HL-60 (cell line): ENCODE measurements around the gene ASPDH.

Experiments
- GABPA ChIP-seq: IDR thresholded peaks from 2 replicates; pipeline ENCODE4 v1.6.1; 2012; ENCODE audit warnings: low read depth
- POLR2AphosphoS5 ChIP-seq: IDR thresholded peaks from 2 replicates; pipeline ENCODE4 v1.6.1; 2012; ENCODE audit warnings: low read depth
- SPI1 ChIP-seq: IDR thresholded peaks from 2 replicates; pipeline ENCODE4 v1.6.1; 2012; ENCODE audit warnings: low read depth, mild to moderate bottlenecking, borderline replicate concordance
- TF ChIP-seq, protein P1 (sequence below): IDR thresholded peaks from one replicate; pipeline ENCODE4 v1.5.1; 2011; ENCODE audit warnings: low read length, control low read depth, inconsistent platforms; ENCODE audit not compliant: insufficient read depth
- TF ChIP-seq, protein P2 (sequence below): IDR thresholded peaks from 2 replicates; pipeline ENCODE4 v1.6.1; 2012; ENCODE audit warnings: low read depth; ENCODE audit not compliant: insufficient replicate concordance

GRCh38 chr19:50531171-50531612, 17.5 kb upstream of the ASPDH start:
- TF ChIP-seq, protein P1, sequence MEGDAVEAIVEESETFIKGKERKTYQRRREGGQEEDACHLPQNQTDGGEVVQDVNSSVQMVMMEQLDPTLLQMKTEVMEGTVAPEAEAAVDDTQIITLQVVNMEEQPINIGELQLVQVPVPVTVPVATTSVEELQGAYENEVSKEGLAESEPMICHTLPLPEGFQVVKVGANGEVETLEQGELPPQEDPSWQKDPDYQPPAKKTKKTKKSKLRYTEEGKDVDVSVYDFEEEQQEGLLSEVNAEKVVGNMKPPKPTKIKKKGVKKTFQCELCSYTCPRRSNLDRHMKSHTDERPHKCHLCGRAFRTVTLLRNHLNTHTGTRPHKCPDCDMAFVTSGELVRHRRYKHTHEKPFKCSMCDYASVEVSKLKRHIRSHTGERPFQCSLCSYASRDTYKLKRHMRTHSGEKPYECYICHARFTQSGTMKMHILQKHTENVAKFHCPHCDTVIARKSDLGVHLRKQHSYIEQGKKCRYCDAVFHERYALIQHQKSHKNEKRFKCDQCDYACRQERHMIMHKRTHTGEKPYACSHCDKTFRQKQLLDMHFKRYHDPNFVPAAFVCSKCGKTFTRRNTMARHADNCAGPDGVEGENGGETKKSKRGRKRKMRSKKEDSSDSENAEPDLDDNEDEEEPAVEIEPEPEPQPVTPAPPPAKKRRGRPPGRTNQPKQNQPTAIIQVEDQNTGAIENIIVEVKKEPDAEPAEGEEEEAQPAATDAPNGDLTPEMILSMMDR: no peak
- TF ChIP-seq POLR2AphosphoS5: no peak
- TF ChIP-seq, protein P2, sequence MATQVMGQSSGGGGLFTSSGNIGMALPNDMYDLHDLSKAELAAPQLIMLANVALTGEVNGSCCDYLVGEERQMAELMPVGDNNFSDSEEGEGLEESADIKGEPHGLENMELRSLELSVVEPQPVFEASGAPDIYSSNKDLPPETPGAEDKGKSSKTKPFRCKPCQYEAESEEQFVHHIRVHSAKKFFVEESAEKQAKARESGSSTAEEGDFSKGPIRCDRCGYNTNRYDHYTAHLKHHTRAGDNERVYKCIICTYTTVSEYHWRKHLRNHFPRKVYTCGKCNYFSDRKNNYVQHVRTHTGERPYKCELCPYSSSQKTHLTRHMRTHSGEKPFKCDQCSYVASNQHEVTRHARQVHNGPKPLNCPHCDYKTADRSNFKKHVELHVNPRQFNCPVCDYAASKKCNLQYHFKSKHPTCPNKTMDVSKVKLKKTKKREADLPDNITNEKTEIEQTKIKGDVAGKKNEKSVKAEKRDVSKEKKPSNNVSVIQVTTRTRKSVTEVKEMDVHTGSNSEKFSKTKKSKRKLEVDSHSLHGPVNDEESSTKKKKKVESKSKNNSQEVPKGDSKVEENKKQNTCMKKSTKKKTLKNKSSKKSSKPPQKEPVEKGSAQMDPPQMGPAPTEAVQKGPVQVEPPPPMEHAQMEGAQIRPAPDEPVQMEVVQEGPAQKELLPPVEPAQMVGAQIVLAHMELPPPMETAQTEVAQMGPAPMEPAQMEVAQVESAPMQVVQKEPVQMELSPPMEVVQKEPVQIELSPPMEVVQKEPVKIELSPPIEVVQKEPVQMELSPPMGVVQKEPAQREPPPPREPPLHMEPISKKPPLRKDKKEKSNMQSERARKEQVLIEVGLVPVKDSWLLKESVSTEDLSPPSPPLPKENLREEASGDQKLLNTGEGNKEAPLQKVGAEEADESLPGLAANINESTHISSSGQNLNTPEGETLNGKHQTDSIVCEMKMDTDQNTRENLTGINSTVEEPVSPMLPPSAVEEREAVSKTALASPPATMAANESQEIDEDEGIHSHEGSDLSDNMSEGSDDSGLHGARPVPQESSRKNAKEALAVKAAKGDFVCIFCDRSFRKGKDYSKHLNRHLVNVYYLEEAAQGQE: no peak
- no peak for TF ChIP-seq SPI1
- no peak for TF ChIP-seq GABPA
